DMS53 (cell line): ENCODE measurements around the gene VARS1.
"Not testable (repeated sequence)": the region's sequence is repeated elsewhere in the genome, so short reads cannot be mapped to it uniquely, and the experiment has no call there.

Source experiments
- DNase-seq: peaks from one replicate; lab custom pipeline; 2025; lab: John Stamatoyannopoulos, UW

VARS1 gene

GRCh38 chr6:31822036-31822821, 26.7 kb upstream of the VARS1 start:
- DNase-seq, result peak; percentile 80

GRCh38 chr6:31821301-31822035, 25.9 kb upstream of the VARS1 start:
- peak; percentile 84 for DNase-seq

DNA sequence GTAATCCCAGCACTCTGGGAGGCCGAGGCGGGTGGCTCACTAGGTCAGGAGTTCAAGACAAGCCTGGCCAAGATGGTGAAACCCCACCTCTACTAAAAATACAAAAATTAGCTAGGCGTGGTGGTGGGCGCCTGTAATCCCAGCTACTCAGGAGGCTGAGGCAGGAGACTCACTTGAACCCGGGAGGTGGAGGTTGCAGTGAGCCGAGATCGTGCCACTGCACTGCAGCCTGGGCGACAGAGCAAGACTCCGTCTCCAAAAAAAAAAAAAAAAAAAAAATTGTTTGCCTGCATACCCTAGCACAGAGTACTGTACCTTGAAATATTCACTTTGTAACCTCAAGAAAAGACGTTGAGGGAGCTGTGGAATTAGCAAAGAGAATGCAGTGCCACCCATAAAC, 24.8 kb upstream of the VARS1 start:
- DNase-seq, result not testable (repeated sequence)

- no peak for DNase-seq
Observed at GRCh38 chr6:31819871-31820299, 24.3 kb upstream of the VARS1 start.

- not testable (repeated sequence) for DNase-seq
Observed at GRCh38 chr6:31817929-31818511, 22.5 kb upstream of the VARS1 start.

- DNase-seq, result not testable (repeated sequence)
Observed at GRCh38 chr6:31817133-31817928, 21.8 kb upstream of the VARS1 start.

DNA sequence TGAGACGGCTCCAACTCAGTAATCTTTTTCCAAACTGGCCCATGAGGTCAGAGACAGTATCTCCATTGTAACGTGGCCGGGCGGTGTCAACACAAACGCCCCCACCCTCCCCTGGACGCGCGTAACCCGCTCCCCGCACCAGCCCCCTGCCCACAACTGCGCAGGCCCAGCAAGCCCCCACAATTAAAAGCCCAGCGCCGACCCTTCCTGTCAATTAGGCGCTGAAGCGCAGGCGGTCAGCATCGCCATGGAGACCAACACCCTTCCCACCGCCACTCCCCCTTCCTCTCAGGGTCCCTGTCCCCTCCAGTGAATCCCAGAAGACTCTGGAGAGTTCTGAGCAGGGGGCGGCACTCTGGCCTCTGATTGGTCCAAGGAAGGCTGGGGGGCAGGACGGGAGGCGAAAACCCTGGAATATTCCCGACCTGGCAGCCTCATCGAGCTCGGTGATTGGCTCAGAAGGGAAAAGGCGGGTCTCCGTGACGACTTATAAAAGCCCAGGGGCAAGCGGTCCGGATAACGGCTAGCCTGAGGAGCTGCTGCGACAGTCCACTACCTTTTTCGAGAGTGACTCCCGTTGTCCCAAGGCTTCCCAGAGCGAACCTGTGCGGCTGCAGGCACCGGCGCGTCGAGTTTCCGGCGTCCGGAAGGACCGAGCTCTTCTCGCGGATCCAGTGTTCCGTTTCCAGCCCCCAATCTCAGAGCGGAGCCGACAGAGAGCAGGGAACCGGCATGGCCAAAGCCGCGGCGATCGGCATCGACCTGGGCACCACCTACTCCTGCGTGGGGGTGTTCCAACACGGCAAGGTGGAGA, 19.7 kb upstream of the VARS1 start, which contains the start of the genes HSPA1A and HSPA1L:
Gene HSPA1A (plus strand): TSS at position 519 of the 814 bp plus-strand sequence. CDS start 214 bp downstream, at position 733.
Gene HSPA1L (minus strand): TSS at position 259 of the 814 bp plus-strand sequence. CDS start 3,311 bp downstream, outside the sequence.
- peak; percentile 97 for DNase-seq

- peak; percentile 97 for DNase-seq
Observed at GRCh38 chr6:31814677-31815024, 19.1 kb upstream of the VARS1 start.

- DNase-seq, result no peak
Observed at GRCh38 chr6:31813465-31813849, 17.9 kb upstream of the VARS1 start.

GRCh38 chr6:31811645-31812044, 16.1 kb upstream of the VARS1 start:
- no peak for DNase-seq

GRCh38 chr6:31808599-31808998, 13.0 kb upstream of the VARS1 start:
- not testable (repeated sequence) for DNase-seq

GRCh38 chr6:31806470-31807272, 11.1 kb upstream of the VARS1 start, which contains the start of gene LSM2:
Gene LSM2 (minus strand): TSS chr6:31806966. CDS start chr6:31806757, 209 bp downstream.
- peak; percentile 98 for DNase-seq

GRCh38 chr6:31805939-31806469, 10.5 kb upstream of the VARS1 start:
- DNase-seq, result no peak

DNA sequence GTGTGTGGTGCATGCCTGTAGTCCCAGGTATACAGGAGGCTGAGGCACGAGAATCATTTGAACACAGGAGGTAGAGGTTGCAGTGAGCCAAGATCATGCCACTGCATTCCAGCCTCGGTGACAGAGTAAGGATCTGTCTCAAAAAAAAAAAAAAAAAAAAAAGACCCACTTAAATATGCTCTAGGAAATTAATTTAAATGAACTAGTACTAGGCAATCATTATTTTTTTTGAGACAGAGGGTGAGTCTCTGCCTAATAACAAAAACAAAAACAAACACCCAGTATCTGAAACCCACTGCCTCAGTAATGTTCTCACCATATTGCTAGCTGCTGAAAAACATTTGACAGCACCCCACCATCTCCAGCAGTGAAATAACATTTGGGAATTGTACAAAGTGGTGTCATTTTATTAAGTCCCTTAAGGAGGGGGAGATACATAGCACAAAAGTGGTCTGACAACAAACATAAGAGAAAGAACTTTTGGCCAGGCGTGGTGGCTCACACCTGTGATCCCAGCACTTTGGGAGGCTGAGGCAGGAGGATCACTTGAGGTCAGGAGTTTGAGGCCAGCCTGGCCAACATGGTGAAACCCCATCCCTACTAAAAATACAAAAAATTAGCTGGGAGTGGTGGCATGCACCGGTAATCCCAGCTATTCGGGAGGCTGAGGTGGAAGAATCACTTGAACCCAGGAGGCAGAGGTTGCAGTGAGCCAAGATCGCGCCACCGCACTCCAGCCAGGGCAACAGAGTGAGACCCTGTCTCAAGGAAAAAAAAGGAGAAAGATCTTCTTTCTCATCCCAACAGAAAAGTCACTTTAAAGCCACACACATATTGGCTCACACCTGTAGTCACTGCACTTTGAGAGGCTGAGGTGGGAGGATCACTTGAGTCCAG, 5.7 kb upstream of the VARS1 start:
- not testable (repeated sequence) for DNase-seq

DNA sequence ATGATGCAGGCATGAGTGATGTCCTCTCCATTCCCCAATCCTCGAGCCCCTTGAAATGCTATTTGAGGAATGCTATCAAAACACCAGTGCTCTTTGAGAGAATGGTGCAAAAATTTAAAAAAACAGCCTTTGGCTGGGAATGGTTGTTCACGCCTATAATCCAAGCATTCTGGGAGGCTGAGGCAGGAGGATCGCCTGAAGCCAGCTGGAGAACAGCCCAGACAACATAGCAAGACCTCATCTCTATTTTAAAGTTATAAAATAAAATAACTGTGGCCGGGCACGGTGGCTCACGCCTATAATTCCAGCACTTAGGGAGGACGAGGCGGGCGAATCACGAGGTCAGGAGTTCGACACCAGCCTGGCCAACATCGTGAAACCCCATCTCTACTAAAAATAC, 4.2 kb upstream of the VARS1 start:
- DNase-seq, result no peak

GRCh38 chr6:31797588-31797987, 2.0 kb upstream of the VARS1 start:
- no peak for DNase-seq

GRCh38 chr6:31796993-31797385, 1.4 kb upstream of the VARS1 start:
- DNase-seq, result no peak

DNA sequence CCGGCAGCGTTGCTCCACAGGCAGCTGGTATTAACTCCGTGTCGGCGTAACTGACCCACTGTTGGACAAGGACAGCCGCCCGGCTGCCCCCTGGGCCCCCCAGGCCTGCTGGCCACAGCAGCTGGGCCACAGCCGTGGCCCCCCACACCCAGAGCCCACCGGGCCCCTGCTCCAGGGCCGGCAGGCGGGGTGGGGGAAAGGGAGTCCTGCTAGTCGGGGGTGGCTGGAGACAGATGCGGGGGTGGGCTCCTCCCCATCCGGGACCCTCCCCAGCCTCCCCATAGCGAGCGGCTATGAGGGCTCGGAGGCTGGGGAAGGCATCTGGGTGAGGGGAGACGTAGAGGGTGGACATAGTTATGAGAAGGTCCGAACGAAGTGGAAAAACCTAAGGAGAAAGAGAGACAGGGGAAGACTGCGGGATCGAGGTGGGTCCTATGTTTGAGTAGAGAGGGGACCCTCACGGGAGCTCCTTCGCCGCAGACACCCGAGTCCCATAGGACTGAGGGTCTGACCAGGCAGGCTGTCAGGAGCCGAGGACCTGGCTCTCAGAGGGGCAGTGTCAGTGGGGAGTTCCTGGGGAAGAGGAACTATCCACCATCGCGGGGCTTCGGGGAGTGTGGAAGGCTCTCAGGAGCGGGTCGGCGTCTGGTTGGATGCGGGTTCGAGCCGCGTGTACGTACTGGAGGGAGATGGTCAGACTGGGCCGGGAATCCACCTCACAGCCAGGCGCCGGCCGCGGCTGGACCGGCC, 511 bp downstream of the VARS1 start:
- DNase-seq, result no peak
